Measurements from ENCODE around the gene C10orf90.

DNA sequence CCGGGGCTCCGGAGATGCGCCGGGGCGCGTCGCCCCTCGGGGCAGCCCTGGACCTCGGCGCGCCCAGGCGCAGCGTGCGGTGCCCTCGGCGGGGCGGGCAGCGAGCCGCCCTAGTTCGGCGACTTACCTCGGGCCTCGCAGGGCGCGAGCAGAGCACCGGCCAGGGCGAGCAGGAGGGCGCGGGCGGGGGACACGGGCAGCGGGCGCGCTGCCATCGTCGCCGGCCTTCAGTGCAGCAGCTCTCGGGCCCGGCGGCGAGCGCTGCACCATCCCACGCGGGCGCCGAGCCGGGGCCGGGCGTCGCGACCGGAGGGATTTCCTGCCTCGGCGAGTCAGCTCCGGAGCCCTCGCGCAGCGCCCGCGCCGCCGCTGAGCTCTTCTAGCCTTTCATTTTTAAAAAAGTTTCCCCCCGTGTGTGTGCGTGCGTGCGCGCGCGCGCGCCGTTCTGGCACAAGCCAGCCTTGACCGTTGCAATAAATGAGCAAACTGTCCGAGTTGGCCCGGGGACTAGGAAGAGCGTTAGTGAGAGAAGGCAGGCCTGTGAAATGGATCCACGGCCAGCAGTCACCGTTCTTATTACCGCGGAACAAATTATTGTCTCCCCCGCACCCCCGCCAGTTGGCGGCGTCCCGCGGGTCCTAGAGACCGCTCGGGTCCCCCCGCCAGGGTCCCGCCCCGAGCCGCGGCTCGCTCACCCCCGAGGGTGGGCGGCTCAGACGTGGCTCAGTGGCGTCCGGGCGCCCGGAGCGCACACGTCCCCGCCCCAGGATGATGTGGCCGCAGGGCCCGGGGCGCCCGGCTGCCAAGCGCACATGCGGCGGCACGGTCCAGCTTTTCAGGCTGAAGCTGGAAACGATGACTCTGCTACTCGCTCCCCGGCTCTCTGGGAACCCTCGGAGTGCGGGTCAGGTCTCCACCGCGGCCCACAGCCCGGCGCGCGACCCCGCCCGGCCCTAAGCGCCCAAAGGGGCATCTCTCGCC is 282.3 kb downstream of the C10orf90 start, which contains the start of gene ADAM12:
- TF ChIP-seq POLR2A (IDR thresholded peaks at IDR 0.05) (no peak), CTCF (IDR thresholded peaks at IDR 0.05) (no peak)
